Adrenal gland (tissue), 5 donors: ENCODE results near the gene STARD5.

Experiments used
- CTCF ChIP-seq, 6 experiments: fragments of 450-650 bp in 4 of 6; fragments of 200-600 bp in 2 of 6; sonication (generic) in 1 of 6; IDR thresholded peaks; 1 replicate in 5 of 6; 2 replicates in 1 of 6; pipeline versions ENCODE4 v1.5.1 to v1.8.0; 2016 to 2021; ENCODE audit warnings: antibody characterized with exemption in 6 of 6, mild to moderate bottlenecking in 2 of 6, moderate library complexity in 1 of 6
- POLR2A ChIP-seq, 2 donors: fragments of 450-650 bp; IDR thresholded peaks; one replicate each; pipeline ENCODE4 v1.6.1; 2017; ENCODE audit warnings: antibody characterized with exemption in 2 of 2, mild to moderate bottlenecking in 2 of 2, moderate library complexity in 1 of 2
- donor health status: DM: no; HTN: no; CAD: no.

- TF ChIP-seq CTCF (IDR thresholded peaks at IDR 0.05), result no peak
- no peak for TF ChIP-seq POLR2A (IDR thresholded peaks at IDR 0.05)
Measured at GRCh38 chr15:81282606-81282895, 41.4 kb downstream of the STARD5 start.
